ENCODE measurements around the gene DZIP3. TPM values are rescaled to one million over a fixed set of nuclear protein-coding genes. Genes with fewer than 3 reads are reported as not detected.
"Not testable (repeated sequence)": the region's sequence is repeated elsewhere in the genome, so short reads cannot be mapped to it uniquely, and the experiment has no call there.

DZIP3 gene
- total RNA-seq, 3 donors from 2014 or later: 2.4 to 2.7 (median 2.6) TPM

DNA sequence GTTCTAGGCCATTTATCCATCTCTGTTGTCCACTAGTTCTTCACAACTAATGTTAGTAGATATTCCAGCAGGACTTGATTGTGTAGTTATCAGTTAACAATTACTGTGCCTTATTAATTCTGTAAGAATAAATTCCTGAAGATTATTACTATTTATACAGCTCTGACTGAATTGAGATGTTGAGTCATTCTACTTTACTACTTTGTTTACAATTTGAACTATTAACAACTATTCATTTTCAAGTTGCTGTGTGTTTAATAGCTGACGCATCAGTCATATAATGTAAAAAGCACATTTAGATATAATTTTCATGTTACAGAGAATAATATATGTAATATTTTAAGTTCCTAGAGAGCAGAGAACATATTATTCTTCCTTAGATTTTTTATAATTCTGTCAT, 21.1 kb downstream of the DZIP3 start:
- peaks cover 8% of the 10 kb centered on the region for H3K4me1 Mint-ChIP-seq (ENCODE audit: low read depth)
- DNase-seq: no peak
- H3K4me3 Mint-ChIP-seq: no peak overlapping the region
- H3K36me3 Mint-ChIP-seq (ENCODE audit: insufficient read depth): peaks cover 22% of the 10 kb centered on the region
- H3K27me3 Mint-ChIP-seq (ENCODE audit: low read depth): no peaks in the 10 kb centered on the region
- no peaks in the 10 kb centered on the region for H3K9me3 Mint-ChIP-seq
- no peak for ATAC-seq

DNA sequence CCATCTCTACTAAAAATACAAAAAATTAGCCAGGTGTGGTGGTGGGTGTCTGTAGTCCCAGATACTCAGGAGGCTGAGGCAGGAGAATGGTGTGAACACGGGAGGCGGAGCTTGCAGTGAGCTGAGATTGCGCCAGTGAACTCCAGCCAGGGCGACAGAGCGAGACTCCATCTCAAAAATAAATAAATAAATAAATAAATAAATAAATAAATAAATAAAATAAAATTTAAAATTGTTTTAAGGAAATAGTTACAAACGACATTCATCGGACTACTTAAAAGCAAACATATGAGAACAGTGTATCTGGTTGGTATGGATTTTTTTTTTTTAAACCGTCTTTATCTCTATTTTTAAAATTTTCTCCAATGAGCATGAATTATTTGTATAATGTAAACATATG, 26.6 kb downstream of the DZIP3 start:
- H3K36me3 Mint-ChIP-seq (ENCODE audit: insufficient read depth): peaks cover 18% of the 10 kb centered on the region
- DNase-seq: not testable (repeated sequence)

DNA sequence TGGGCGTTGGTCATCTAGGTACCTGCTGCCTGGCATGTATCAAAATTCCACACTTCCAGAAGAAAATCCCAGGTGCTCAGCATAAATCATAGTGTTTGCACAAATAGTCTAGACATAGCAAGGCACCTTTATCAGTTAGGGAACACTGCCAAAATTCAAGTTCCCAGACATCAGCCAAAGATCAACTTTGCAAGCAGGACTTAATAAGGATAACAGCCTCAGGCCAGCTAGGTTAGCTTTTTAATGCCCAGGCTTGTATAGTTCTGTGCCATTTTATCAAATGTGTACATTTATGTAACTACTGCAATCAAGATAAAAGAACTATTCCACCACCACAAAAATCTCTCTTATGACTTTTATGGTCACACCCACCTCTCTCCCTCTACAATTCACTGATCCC, 30.7 kb downstream of the DZIP3 start:
- DNase-seq (no peak), ATAC-seq (no peak)
- H3K27me3 Mint-ChIP-seq (ENCODE audit: low read depth): no peaks in the 10 kb centered on the region
- peaks cover 27% of the 10 kb centered on the region for H3K36me3 Mint-ChIP-seq (ENCODE audit: insufficient read depth)
- H3K4me3 Mint-ChIP-seq: no peak overlapping the region
- H3K4me1 Mint-ChIP-seq (ENCODE audit: low read depth): peaks cover 2% of the 10 kb centered on the region
- H3K9me3 Mint-ChIP-seq: peaks cover 6% of the 10 kb centered on the region

More for the DNA sequence above, 26.6 kb downstream of the DZIP3 start:
- H3K27me3 Mint-ChIP-seq (ENCODE audit: low read depth); ATAC-seq; H3K9me3 Mint-ChIP-seq; H3K4me1 Mint-ChIP-seq (ENCODE audit: low read depth); H3K4me3 Mint-ChIP-seq: not testable (repeated sequence)

- H3K4me3 Mint-ChIP-seq: no peak overlapping the region
Observed at GRCh38 chr3:108623504-108623903, 34.0 kb downstream of the DZIP3 start.

GRCh38 chr3:108629974-108630373, 40.5 kb downstream of the DZIP3 start:
- DNase-seq (no peak), ATAC-seq (no peak)
- Mint-ChIP-seq H3K4me1 (ENCODE audit: low read depth) (peaks cover under 1% of the 10 kb centered on the region), H3K4me3 (no peak overlapping the region), H3K36me3 (ENCODE audit: insufficient read depth) (peaks cover 16% of the 10 kb centered on the region), H3K27me3 (ENCODE audit: low read depth) (no peaks in the 10 kb centered on the region), H3K9me3 (no peaks in the 10 kb centered on the region)

More at GRCh38 chr3:108623504-108623903, 34.0 kb downstream of the DZIP3 start:
- peaks cover 27% of the 10 kb centered on the region for H3K36me3 Mint-ChIP-seq (ENCODE audit: insufficient read depth)
- no peak for ATAC-seq
- DNase-seq: no peak
- H3K4me1 Mint-ChIP-seq (ENCODE audit: low read depth): peaks cover 2% of the 10 kb centered on the region
- H3K9me3 Mint-ChIP-seq: peaks cover 6% of the 10 kb centered on the region
- H3K27me3 Mint-ChIP-seq (ENCODE audit: low read depth): no peaks in the 10 kb centered on the region

- no peak for ATAC-seq
- Mint-ChIP-seq H3K27me3 (ENCODE audit: low read depth) (no peaks in the 10 kb centered on the region), H3K36me3 (ENCODE audit: insufficient read depth) (peaks cover 28% of the 10 kb centered on the region), H3K4me3 (no peak overlapping the region), H3K4me1 (ENCODE audit: low read depth) (no peaks in the 10 kb centered on the region), H3K9me3 (no peaks in the 10 kb centered on the region)
- no peak for DNase-seq
Observed at GRCh38 chr3:108642526-108642925, 53.0 kb downstream of the DZIP3 start.

DNA sequence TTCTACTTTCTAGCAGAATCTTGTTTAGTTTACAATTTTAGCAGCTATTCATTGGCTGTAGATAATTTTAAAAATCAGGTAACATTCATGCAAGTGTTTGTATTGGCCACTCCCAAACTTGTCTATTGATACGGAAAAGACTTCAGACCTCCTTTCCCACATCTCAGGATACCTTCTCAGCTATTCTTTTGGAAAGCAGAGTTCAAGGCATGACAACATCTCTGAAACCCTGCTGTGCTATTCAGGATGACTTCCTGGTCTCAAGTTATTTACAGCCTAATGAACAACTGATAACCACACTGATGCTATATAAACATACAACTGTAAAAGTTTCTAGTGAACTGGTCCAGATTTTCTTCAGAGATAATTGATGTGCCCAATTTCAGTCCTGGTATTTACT, 55.8 kb downstream of the DZIP3 start:
- H3K4me1 Mint-ChIP-seq (ENCODE audit: low read depth): no peaks in the 10 kb centered on the region
- ATAC-seq (no peak), DNase-seq (no peak)
- H3K9me3 Mint-ChIP-seq: no peaks in the 10 kb centered on the region
- H3K27me3 Mint-ChIP-seq (ENCODE audit: low read depth): no peaks in the 10 kb centered on the region
- H3K36me3 Mint-ChIP-seq (ENCODE audit: insufficient read depth): peaks cover 29% of the 10 kb centered on the region
- no peak overlapping the region for H3K4me3 Mint-ChIP-seq

- not testable (repeated sequence) for H3K27me3 Mint-ChIP-seq (ENCODE audit: low read depth); ATAC-seq; H3K9me3 Mint-ChIP-seq; H3K4me1 Mint-ChIP-seq (ENCODE audit: low read depth); DNase-seq; H3K4me3 Mint-ChIP-seq
- peaks cover 12% of the 10 kb centered on the region for H3K36me3 Mint-ChIP-seq (ENCODE audit: insufficient read depth)
Observed at GRCh38 chr3:108655664-108656063, 66.1 kb downstream of the DZIP3 start.

- Mint-ChIP-seq H3K36me3 (ENCODE audit: insufficient read depth) (peaks cover 10% of the 10 kb centered on the region), H3K4me1 (ENCODE audit: low read depth) (peaks cover 7% of the 10 kb centered on the region), H3K9me3 (no peaks in the 10 kb centered on the region), H3K4me3 (no peak overlapping the region), H3K27me3 (ENCODE audit: low read depth) (no peaks in the 10 kb centered on the region)
- ATAC-seq (no peak), DNase-seq (no peak)
Observed at GRCh38 chr3:108661699-108662098, 72.2 kb downstream of the DZIP3 start.

DNA sequence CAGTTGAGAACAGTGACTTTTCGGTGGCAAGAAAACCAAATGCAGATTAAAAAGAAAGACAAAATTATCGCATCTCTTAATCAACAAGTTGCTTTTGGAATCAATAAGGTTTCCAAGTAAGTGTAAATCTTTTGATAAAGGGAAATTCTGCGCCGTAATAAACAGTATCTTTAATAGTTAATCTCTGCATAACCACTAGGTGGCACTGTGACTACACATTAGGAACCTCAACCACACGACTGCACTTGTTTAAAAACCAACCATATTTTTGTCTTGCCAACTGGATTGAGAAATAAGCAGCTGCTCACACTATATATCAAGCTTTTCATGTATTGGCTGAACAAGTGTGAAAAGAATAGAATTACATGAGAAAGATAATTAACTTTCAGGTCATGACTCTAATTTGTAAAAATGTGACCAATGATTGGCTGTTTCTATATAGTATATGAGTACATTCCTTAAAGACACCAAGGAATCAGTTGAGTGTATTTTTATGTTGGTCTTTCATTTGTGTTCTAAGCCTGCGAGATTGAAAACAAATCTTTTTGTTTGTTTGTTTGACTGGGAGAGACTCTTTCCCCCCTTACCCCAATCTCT, 72.7 kb downstream of the DZIP3 start:
- H3K4me1 Mint-ChIP-seq (ENCODE audit: low read depth): peaks cover 8% of the 10 kb centered on the region
- peaks cover 10% of the 10 kb centered on the region for H3K36me3 Mint-ChIP-seq (ENCODE audit: insufficient read depth)
- H3K9me3 Mint-ChIP-seq: no peaks in the 10 kb centered on the region
- H3K4me3 Mint-ChIP-seq: no peak overlapping the region
- ATAC-seq (no peak), DNase-seq (peak; percentile 21)
- H3K27me3 Mint-ChIP-seq (ENCODE audit: low read depth): no peaks in the 10 kb centered on the region

DNA sequence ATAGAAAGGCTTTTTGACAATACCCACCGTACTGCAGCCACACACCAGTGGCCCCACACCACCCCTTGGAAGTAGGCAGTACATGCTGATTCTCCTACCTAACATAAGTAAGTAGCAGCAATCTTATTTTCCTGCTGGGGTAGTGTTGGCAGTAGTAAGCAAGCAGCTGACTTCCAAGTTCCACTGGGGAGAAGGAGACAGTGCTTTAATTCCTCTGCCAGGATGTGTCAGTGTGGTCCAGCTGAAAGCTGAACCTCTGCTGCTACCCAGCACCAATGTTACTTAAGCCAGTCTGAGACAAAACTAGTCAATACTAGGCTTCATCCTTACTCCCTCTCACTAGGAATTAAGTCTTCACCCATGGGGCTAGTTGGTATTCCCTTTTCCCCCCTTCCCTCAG, 74.7 kb downstream of the DZIP3 start:
- DNase-seq (no peak), ATAC-seq (no peak)
- Mint-ChIP-seq H3K9me3 (no peaks in the 10 kb centered on the region), H3K27me3 (ENCODE audit: low read depth) (no peaks in the 10 kb centered on the region), H3K4me1 (ENCODE audit: low read depth) (peaks cover 10% of the 10 kb centered on the region), H3K36me3 (ENCODE audit: insufficient read depth) (peaks cover 10% of the 10 kb centered on the region), H3K4me3 (no peak overlapping the region)

GRCh38 chr3:108667312-108667711, 77.8 kb downstream of the DZIP3 start:
- no peak for ATAC-seq
- no peak for DNase-seq
- H3K4me1 Mint-ChIP-seq (ENCODE audit: low read depth): peaks cover 5% of the 10 kb centered on the region
- peaks cover 21% of the 10 kb centered on the region for H3K36me3 Mint-ChIP-seq (ENCODE audit: insufficient read depth)
- H3K9me3 Mint-ChIP-seq: no peaks in the 10 kb centered on the region
- no peaks in the 10 kb centered on the region for H3K27me3 Mint-ChIP-seq (ENCODE audit: low read depth)
- H3K4me3 Mint-ChIP-seq: no peak overlapping the region

GRCh38 chr3:108669208-108669607, 79.7 kb downstream of the DZIP3 start:
- ATAC-seq (no peak), DNase-seq (no peak)
- Mint-ChIP-seq H3K27me3 (ENCODE audit: low read depth) (no peaks in the 10 kb centered on the region), H3K9me3 (no peaks in the 10 kb centered on the region), H3K4me1 (ENCODE audit: low read depth) (peaks cover 3% of the 10 kb centered on the region), H3K4me3 (no peak overlapping the region), H3K36me3 (ENCODE audit: insufficient read depth) (peaks cover 24% of the 10 kb centered on the region)

- no peaks in the 10 kb centered on the region for H3K27me3 Mint-ChIP-seq (ENCODE audit: low read depth)
- H3K4me3 Mint-ChIP-seq: no peak overlapping the region
- ATAC-seq (no peak), DNase-seq (no peak)
- H3K9me3 Mint-ChIP-seq: no peaks in the 10 kb centered on the region
- no peaks in the 10 kb centered on the region for H3K4me1 Mint-ChIP-seq (ENCODE audit: low read depth)
- H3K36me3 Mint-ChIP-seq (ENCODE audit: insufficient read depth): peaks cover 29% of the 10 kb centered on the region
Observed at GRCh38 chr3:108672701-108673100, 83.2 kb downstream of the DZIP3 start.

GRCh38 chr3:108673988-108674661, 84.6 kb downstream of the DZIP3 start:
- Mint-ChIP-seq H3K36me3 (ENCODE audit: insufficient read depth) (peaks cover 36% of the 10 kb centered on the region), H3K27me3 (ENCODE audit: low read depth) (no peaks in the 10 kb centered on the region), H3K4me3 (no peak overlapping the region), H3K4me1 (ENCODE audit: low read depth) (no peaks in the 10 kb centered on the region), H3K9me3 (no peaks in the 10 kb centered on the region)
- no peak for DNase-seq
- no peak for ATAC-seq

Measured in activated T-cell treated with anti-CD3 and anti-CD28 coated beads, Interleukin-2, amount 50 U/mL, for 4 hours (primary cell).